Right atrium auricular region (tissue), 2 donors: Measurements from ENCODE around the gene RAE1. TPM values are rescaled to one million over a fixed set of nuclear protein-coding genes. Genes with fewer than 3 reads are reported as not detected.

Experiments used
- DNase-seq: peaks from one replicate; pipeline ENCODE4 v3.0.0-alpha.2; 2019; ENCODE audit warnings: low spot score
- H3K27ac ChIP-seq, 2 donors: fragments of 200-600 bp; sonication (generic); 1 replicate in 1 of 2; 2 replicates in 1 of 2; pipeline ENCODE4 v1.5.1; 2016 to 2019
- H3K27me3 ChIP-seq, 2 donors: fragments of 200-600 bp; sonication (generic); one replicate each; pipeline versions ENCODE4 v1.5.1 to v1.6.0; 2017 to 2019
- H3K36me3 ChIP-seq: fragments of 200-600 bp; sonication (generic); one replicate; pipeline ENCODE4 v1.5.1; 2016
- H3K4me1 ChIP-seq, 2 donors: fragments of 200-600 bp; sonication (generic); one replicate each; pipeline versions ENCODE4 v1.5.1 to v1.6.0; 2017 to 2019
- H3K4me3 ChIP-seq, 2 donors: fragments of 200-600 bp; sonication (generic); 1 replicate in 1 of 2; 2 replicates in 1 of 2; pipeline ENCODE4 v1.5.1; 2017 to 2019; ENCODE audit warnings: mild to moderate bottlenecking in 1 of 2, moderate library complexity in 1 of 2
- H3K9me3 ChIP-seq, 2 donors: fragments of 200-600 bp; sonication (generic); one replicate each; pipeline ENCODE4 v1.5.1; 2019
- total RNA-seq, 2 donors: library from RNA; depleted of rRNA; stranded (reverse); fragments of >200 nt; gene quantifications; one replicate each; pipeline ENCODE4 v1.1.0, GENCODE V29; 2016
- TF ChIP-seq, protein P1 (sequence below), 2 donors: fragments of 200-600 bp; sonication (generic); IDR thresholded peaks; one replicate each; pipeline ENCODE4 v1.5.1; 2019; ENCODE audit warnings: antibody characterized with exemption in 2 of 2

Gene RAE1
- total RNA-seq, 2 donors from 2014 or later, result 11.6 to 11.8 TPM

DNA sequence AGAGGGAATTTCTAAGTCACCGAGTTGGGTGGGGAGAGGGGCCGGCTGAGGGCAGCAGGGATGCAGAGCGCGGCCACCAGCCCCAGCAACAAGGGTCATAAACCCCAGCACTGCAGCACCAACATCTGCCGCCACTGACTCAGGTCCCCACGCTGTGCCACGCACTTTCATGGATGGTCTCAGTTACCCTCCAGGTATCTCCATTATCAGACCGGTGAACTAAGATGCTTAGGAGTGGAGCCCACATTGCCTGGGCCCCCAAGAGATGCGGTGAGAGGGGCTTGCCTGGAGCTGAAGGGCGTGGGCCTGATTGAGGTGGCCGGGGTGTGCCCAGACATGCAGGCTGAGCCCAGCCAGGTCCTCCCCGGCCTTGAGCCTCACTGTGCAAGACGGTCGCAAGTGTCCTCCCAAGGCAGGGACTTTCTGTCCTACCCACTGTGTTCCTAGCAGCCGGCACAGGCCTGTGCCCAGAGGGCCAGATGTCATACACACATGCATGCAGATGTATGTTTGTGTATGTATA is 59.4 kb downstream of the RAE1 start:
- DNase-seq, result no peak
- no peaks in the 10 kb centered on the region for H3K9me3 ChIP-seq
- peak overlapping the region; percentile 75 to 76 for H3K27ac ChIP-seq
- H3K4me3 ChIP-seq, result no peak overlapping the region
- TF ChIP-seq, protein P1, sequence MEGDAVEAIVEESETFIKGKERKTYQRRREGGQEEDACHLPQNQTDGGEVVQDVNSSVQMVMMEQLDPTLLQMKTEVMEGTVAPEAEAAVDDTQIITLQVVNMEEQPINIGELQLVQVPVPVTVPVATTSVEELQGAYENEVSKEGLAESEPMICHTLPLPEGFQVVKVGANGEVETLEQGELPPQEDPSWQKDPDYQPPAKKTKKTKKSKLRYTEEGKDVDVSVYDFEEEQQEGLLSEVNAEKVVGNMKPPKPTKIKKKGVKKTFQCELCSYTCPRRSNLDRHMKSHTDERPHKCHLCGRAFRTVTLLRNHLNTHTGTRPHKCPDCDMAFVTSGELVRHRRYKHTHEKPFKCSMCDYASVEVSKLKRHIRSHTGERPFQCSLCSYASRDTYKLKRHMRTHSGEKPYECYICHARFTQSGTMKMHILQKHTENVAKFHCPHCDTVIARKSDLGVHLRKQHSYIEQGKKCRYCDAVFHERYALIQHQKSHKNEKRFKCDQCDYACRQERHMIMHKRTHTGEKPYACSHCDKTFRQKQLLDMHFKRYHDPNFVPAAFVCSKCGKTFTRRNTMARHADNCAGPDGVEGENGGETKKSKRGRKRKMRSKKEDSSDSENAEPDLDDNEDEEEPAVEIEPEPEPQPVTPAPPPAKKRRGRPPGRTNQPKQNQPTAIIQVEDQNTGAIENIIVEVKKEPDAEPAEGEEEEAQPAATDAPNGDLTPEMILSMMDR (IDR thresholded peaks at IDR 0.05), result no peak
- no peaks in the 10 kb centered on the region for H3K27me3 ChIP-seq
- H3K36me3 ChIP-seq, result peaks cover 36% of the 10 kb centered on the region
- peaks cover 0 to 55% of the 10 kb centered on the region in 2 donors for H3K4me1 ChIP-seq

DNA sequence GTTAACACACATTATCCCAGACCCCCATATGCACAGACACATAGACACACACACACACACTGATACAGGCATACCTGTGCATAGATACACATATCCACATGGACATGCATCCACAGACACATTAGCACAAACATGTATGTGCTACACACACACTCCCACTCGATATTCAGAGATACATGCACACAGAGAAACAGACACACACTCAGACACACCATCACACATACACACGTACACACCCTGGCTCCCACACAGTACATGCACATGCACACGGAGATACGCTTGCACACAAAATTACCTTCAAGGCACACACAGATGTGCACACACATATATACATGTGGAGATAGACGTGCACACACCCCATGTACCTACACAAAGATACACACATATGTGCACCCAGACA is 59.9 kb downstream of the RAE1 start:
- DNase-seq, result no peak
- no peak overlapping the region for H3K4me3 ChIP-seq
- peaks cover 0 to 50% of the 10 kb centered on the region in 2 donors for H3K4me1 ChIP-seq
- H3K27me3 ChIP-seq, result no peaks in the 10 kb centered on the region
- no peaks in the 10 kb centered on the region for H3K9me3 ChIP-seq
- TF ChIP-seq, protein P1 (IDR thresholded peaks at IDR 0.05), result no peak
- H3K27ac ChIP-seq, result no peak overlapping the region
- peaks cover 31% of the 10 kb centered on the region for H3K36me3 ChIP-seq

DNA sequence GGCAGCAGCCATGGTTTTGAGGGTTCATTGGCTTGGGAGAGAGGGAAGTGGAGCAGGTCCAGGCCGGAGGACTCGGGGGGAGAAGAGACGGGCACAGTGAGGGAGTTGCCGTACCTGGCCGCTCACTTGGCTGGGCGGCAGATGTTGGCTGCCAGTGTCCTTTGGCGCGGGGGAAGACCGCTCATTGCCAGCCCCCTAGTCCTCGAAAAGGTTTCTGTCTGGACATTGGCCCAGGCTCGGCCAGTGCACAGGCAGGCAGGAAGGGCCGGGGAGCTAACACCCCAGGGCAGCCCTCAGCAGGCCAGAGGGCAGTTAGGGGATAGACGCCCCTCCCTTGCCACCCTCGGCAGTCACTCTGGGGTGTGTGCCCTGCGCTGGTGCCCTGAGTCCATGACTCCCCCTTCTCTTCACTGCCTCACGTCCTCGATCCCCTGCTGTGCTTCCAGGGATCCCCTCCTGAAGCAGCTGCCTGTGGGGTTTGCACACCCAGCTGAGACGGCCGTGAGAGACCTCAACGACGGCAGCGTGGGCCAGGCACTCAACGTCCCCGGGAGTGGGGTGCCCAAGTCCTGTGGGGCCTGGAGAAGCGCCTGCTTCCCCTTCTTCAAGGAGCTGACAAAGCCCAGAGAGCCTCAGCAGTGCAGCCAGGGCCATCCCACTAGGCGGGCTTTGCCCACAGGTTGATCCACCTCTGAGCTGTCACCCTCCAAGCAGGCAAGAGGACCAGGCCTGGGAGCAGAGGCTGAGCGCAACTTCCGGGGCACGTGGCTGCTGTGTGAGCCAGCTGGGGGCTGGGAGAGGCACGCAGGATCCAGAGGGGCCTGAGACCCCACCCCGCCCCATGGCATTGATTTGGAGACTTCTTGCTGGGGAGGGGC is 60.6 kb downstream of the RAE1 start:
- Histone ChIP-seq H3K27me3 (no peaks in the 10 kb centered on the region), H3K27ac (peak overlapping the region in 1 of 2 donors; percentile 16), H3K4me1 (peaks cover 0 to 43% of the 10 kb centered on the region in 2 donors), H3K4me3 (no peak overlapping the region), H3K9me3 (no peaks in the 10 kb centered on the region), H3K36me3 (peaks cover 24% of the 10 kb centered on the region)
- DNase-seq, result no peak
- TF ChIP-seq, protein P1 (IDR thresholded peaks at IDR 0.05), result no peak

DNA sequence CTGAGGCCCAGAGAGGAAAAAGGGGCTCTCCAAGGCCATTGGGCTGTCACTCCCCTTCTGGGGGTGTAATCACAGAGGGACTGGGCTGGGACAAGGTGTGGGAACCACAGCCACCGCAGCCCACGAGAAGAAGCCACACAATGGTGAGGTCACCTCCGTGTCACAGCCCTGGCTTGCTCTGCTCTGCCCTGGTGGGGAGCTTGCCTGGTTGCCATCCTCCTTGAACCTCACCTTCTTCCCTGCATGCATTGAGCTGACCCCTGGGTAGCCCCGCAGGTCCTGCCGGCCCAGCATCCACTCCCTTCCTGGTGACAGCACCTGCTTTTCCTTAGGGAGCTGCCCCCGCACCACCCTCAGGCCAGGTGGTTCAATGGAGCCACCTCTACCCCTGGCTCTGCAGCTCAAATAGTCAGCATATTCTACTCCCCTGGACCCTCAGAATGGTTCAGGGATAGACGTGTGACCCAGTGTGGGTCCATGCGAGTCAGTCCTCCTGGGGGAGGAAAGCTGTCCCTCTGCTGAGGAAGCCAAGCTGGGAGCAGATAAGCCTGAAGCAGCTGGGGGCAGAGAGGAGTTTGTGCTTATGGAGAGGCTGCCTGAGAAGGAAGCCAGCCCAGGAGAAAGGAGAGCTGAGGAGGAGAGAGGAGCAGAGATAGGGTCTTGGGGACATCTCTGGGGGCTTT is 61.4 kb downstream of the RAE1 start:
- H3K27me3 ChIP-seq, result no peaks in the 10 kb centered on the region
- H3K9me3 ChIP-seq, result no peaks in the 10 kb centered on the region
- H3K36me3 ChIP-seq, result peaks cover 20% of the 10 kb centered on the region
- no peak overlapping the region for H3K27ac ChIP-seq
- no peak overlapping the region for H3K4me3 ChIP-seq
- TF ChIP-seq, protein P1 (IDR thresholded peaks at IDR 0.05), result no peak
- peaks cover 0 to 39% of the 10 kb centered on the region in 2 donors for H3K4me1 ChIP-seq
- DNase-seq, result no peak

DNA sequence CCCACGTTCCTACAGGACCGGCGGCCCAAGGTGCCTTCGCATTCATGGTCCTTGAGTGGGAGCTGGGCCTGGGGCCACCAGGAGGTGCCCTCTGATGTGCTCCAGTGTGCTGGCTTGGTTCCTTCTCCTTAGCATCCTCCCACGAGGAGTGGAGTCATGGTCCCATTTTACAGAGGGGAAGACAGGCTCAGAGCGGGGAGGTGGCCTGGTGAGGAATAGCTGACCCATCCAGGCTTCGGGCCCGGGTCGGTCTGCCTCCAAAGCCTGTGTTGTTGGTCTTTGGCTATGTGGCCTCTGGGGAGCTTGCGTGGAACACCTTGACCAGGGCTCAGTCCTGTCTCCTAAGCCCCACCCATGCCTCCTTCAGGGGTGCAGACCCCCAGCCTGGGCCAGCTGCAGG is 62.9 kb downstream of the RAE1 start:
- peaks cover 0 to 24% of the 10 kb centered on the region in 2 donors for H3K4me1 ChIP-seq
- no peaks in the 10 kb centered on the region for H3K27me3 ChIP-seq
- peaks cover 5% of the 10 kb centered on the region for H3K36me3 ChIP-seq
- H3K9me3 ChIP-seq, result no peaks in the 10 kb centered on the region
- TF ChIP-seq, protein P1 (IDR thresholded peaks at IDR 0.05), result no peak
- no peak overlapping the region for H3K4me3 ChIP-seq
- H3K27ac ChIP-seq, result no peak overlapping the region
- no peak for DNase-seq
